GM21825 (cell line): ENCODE measurements around the gene NAP1L1.
A peak's percentile ranks its signal among the peaks of the same experiment; 100 is the strongest.

Experiments
- ATAC-seq: cut with Tn5 transposase; IDR thresholded peaks from one replicate; pipeline ENCODE4 v1.9.1; 2021; ENCODE audit warnings: mild to moderate bottlenecking, moderate library complexity; ENCODE audit not compliant: unreplicated experiment

The NAP1L1 gene

GRCh38 chr12:76024102-76024781 lies 60.2 kb downstream of the NAP1L1 start:
- no peak for ATAC-seq

DNA sequence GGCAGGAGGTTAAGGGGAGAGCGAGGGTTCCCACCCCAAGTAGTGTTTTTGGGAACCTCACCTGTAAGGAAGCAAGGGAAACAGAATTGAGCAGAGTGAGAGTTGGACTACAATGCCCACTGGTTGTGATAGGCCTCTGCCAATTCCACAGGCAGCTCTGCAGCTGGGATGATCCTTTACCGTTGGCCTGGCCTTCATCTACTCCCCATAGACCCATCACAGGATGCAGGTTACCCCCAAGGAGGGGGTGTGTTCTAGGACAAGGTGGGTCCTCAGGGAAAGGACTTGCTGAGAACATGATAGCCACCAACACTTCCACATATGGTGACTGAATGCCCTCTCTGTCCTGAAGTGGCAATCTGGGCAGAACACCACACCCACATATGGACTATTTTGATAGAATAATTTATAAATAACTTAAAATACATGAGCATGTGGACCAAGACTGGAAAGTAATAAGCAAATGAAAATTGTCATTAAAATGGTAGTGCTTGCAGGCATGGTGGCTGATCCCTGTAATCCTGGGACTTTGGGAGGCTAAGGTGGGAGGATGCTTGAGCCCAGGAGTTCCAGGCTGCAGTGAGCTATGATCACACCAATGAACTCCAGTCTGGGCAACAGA lies 61.3 kb downstream of the NAP1L1 start:
- ATAC-seq: no peak

DNA sequence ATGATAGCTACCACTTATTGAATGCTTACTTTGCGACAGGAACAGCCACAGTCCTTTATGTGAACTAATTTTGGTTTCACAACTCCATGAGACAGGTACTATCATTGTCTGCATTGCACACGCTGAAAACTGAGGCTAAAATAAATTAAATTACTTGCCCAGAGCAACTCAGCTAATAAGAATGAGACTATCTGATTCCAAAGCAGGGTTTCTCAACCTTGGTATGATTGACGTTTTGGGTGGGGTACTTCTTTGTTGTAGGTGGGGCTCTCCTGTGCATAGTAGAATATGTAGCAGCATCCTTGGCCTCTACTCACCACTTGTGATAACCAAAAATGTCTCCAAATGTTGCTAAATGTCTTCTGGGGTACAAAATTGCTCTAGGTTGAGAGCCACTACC lies 62.0 kb downstream of the NAP1L1 start:
- no peak for ATAC-seq

- ATAC-seq: peak; percentile 56
These were observed 63.5 kb downstream of the NAP1L1 start for GRCh38 chr12:76020731-76021672.

DNA sequence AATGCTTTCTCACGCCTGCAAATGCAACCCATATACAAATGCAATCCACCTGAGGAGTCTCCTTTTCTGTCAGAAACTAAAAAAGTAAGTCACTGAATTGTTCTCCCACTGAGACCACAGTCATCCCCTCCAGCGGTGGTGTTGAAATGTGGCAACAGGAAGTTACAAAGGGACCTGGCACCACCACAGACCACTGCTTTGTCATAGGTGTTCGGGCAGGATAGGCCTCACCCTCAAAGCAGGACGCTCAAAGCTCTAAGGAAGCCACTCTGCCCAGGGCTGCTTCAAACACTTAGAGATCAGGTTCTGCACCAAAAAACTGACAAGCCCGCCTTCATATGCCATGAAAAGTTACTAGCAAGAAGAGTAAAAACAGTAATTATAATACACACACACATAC lies 64.2 kb downstream of the NAP1L1 start:
- peak; percentile 77 for ATAC-seq

DNA sequence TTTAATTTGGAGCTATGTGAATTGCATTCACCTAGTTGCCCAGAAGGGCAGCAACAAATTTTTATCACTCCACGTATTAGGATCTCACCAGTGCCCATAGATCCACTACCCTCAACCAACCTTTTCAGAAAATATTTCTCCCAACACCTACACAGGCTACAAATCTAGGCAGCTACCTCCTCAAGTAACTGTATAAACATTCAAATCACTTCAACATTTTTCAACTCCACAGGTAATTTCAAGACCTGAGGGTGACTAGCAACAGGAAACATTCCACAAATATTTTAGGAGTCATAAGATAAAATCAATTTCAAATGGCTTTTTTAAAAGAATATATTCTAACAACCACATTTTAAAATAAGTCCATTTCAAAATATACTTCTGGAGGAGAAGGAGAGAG lies 65.8 kb downstream of the NAP1L1 start:
- no peak for ATAC-seq

- no peak for ATAC-seq
These were observed 66.4 kb downstream of the NAP1L1 start for GRCh38 chr12:76018111-76018510.

- no peak for ATAC-seq
These were observed 70.5 kb downstream of the NAP1L1 start for GRCh38 chr12:76014007-76014406.

GRCh38 chr12:76013603-76014002 lies 70.9 kb downstream of the NAP1L1 start:
- ATAC-seq: no peak

DNA sequence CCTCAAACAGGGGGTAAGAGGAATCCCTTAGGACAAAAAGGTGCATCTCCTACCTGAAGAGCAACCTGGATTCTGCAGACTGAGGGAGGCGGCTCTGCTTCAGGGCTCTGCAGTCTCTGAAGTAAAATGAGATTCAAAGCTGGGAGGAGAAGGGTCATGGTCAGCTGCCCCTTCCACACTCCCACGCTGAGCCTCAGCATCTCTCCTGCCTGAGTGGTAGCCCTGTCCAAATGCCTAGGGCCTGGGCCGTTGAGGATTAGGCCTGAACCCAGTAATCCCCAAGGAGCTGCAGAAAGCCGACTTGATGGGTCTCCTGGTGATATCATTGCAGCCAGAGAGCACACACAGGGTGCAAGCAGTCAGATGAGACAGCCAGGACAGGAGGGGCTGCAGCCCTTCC lies 71.8 kb downstream of the NAP1L1 start:
- ATAC-seq: no peak

DNA sequence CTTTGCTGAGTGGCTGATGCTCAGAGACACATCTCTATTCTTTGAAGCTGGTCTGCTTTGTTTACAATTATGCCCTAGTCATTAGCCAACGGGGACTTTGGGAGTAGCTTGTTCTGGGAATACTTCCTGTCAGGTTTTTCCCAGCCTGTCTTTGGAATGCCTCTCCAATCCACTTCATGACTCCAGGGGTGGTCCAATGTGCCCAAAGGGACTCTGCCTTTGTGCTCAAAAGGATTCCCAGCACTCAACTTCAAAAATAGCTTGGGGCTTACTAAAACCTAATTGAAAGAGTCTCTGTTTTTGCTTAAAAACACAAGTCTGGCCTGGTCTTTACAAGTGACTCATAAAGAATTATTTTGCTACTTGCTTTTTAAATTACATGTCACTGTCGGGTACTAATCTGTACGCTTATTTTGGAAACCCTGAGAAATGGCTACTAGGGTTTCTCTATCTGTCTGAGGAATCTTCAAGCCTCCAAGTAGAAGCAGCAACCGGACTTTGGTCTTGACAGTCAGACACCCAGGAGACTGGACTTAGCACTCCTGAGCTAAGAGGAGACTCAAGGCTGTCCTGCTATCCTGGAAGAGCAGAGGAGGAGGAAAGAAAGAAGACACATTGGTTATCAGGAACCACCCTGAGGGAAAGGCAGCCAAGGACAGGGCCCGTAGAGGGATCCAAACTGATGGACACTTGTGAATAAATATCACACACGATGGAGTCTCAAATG lies 73.6 kb downstream of the NAP1L1 start:
- ATAC-seq: no peak

- ATAC-seq: no peak
These were observed 76.1 kb downstream of the NAP1L1 start for GRCh38 chr12:76008428-76008827.

GRCh38 chr12:76007640-76008039 lies 76.8 kb downstream of the NAP1L1 start:
- ATAC-seq: no peak

DNA sequence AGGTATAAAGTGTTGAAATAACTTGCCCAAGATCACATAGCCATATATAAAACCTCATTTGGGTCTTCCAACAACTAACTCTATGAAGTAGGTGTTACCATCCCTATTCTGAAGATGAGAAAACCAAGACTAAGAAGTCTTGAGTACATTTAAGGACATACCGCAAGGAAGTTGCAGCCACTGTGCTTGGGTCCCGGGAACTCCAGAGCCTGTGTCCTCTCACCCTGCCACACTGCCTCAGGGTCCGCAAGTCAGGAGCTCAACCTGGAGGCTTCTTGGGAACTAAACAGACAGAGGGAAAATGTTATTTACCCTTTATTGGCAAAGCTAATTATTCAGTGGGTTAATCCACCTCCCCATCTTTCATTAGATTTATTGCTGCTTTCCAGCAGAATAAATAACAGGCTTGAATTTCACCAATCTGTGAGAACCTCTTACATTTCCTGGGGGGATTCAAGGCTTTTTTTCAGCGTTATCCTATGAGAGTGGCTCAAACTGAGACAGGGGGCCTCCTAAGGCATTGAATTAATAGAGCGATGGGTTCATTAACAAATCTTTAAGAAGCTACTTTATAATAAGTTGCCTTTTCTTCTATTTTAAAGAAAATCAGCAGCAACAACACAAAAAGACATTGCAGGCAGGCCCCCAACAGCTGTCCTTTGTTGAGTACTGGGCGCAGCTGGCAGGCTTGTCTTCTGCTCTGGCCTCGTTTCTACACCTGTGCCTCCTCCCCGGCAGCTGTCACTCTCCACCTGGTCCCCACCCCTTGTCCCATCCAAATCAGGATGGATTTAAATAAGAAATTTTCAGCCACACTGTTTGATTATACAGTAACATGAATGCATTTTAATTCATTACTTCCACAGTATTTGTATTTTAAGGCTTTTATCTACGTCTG lies 78.2 kb downstream of the NAP1L1 start:
- ATAC-seq: no peak

- ATAC-seq: no peak
These were observed 81.2 kb downstream of the NAP1L1 start for GRCh38 chr12:76003355-76003638.

- ATAC-seq: no peak
These were observed 81.7 kb downstream of the NAP1L1 start for GRCh38 chr12:76002598-76003354.

- ATAC-seq: no peak
These were observed 86.0 kb downstream of the NAP1L1 start for GRCh38 chr12:75998292-75999063.

- ATAC-seq: no peak
These were observed 86.8 kb downstream of the NAP1L1 start for GRCh38 chr12:75997658-75998057.
